Stimulated activated CD4-positive, alpha-beta T cell treated with anti-CD3 and anti-CD28 coated beads, Interleukin-1b, Interleukin-23, amount 100 ng/mL, for 48 hours (primary cell): ENCODE results near the gene SLAIN1.

Experiments
- DNase-seq: peaks from one replicate; pipeline ENCODE4 v3.0.0-alpha.2; 2020

SLAIN1 gene

DNA sequence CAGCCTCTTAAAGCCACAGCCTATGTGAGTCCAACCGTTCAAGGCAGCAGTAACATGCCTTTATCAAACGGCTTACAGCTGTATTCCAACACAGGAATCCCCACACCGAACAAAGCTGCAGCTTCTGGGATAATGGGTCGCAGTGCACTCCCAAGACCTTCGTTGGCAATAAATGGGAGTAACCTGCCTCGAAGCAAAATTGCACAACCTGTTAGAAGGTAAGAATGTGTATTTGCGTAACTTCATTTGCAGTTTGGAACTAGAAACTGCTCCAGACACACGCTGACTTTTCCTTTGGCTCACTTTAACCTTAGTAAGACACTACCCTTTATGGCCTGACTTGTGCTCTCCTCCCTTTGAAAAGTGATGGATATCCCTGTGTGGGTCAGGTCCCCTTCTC lies 63.4 kb downstream of the SLAIN1 start:
- DNase-seq = no peak

- no peak for DNase-seq
Observed at GRCh38 chr13:77767413-77767812, 69.9 kb downstream of the SLAIN1 start.

GRCh38 chr13:77774181-77774580 lies 76.7 kb downstream of the SLAIN1 start:
- no peak for DNase-seq

DNA sequence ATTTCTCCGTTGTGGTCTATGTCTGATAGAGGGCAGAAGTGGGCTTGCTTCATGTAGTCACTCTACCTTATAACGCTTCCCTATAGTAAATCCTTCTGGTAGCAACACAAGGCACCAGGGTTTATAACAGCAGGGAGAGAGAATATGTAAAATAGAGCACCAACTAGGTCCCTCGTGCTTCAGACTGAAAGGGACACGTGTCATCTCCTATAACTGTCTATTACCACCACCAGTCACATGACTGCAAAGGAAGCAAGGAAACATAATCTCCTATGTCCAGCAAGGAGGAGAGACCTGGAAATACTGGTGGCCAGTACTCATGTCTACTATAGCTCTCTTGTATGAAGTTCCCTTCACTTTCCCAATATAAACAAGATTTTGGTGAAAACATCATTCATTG lies 79.2 kb downstream of the SLAIN1 start:
- DNase-seq = no peak

DNA sequence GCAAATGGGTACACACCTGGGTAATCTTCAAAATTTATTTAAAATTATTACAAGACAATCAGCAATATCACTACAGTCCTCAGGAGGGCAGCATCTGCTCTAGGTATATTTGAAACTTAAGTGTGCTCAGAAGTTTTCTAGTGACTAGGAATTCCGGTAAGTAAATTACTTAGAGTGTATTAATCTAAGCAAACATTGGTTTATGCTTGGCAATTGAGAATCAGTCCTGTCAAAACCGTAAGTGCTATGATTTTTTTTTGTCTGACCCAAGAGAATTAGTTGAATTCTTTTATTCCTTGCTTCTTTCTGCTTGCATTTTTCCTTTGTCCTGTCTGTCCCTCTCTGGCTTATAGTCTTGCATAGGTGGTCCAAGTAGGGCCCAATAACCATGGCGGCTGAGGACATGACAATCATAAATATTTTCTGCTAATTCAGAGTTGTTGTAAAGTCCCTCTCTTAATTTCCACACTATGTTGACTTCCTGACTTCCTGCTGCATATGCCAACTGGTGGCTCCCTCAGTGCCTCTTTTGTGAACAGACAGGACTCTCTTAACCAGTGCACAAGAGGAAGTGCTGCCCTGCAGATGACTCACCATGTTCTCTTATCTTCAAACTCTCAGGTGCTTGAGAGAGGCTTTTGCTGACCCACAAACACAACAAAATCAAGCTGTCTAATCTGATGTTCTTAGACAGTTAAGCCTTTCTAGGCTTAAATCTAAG lies 82.2 kb downstream of the SLAIN1 start:
- no peak for DNase-seq

DNA sequence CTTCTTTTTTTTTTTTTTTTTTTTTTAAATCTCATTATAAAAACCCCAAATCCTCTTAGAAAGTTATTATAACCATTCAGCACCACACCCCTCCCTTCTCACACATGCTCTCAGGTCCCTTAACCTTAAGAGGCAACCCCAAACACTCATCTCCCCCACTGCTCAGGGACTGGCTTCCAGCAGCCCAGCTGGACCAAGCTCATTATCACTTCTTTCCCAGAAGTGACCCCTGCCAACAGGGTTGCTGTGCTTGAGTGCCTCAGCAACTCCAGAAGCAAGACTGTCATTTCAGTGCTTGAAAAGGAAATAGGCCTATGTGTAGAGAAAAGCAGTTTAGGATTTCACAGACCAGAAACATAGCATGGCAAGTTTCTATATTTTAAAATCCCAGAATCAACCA lies 84.3 kb downstream of the SLAIN1 start:
- no peak for DNase-seq

- DNase-seq = no peak
Observed at GRCh38 chr13:77784515-77784914, 87.0 kb downstream of the SLAIN1 start.

GRCh38 chr13:77786695-77787287 lies 89.3 kb downstream of the SLAIN1 start:
- no peak for DNase-seq

DNA sequence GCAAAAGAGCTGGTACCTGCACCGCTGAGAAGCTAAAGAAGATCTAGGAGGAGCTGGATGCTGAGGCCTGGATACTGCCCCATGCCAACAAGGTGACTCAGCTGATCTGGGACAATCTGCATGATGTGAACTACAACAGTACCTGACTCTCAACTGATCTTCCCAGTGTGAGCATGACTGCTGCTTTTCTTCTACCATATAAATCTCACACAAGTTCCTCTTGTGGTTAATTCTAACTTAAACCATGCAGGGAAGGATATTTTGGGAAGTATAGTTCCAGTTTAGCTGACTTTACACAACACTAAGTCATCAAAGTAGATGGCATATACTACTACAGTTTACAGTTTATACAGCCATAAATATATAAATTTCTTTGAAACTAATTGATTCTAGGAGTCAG lies 91.9 kb downstream of the SLAIN1 start:
- DNase-seq = no peak

DNA sequence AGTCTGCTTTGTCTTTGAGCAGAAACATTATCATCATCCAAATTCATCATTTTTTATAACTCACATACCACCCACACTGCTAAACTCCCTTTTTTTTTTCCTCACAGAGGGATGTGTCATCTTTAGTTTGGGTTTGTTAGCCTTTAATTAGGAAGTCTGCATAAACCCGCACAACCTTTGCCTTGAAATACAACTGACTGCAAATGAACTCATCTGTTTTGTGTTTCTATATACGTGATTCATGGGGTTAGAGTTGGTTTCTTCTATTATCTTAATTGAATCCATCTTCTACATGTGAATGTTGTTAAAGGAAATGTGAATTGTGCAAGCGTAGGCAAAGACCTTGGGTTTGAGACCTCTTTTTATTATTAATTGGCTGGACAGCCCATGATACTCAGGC lies 102.7 kb downstream of the SLAIN1 start:
- DNase-seq = no peak

DNA sequence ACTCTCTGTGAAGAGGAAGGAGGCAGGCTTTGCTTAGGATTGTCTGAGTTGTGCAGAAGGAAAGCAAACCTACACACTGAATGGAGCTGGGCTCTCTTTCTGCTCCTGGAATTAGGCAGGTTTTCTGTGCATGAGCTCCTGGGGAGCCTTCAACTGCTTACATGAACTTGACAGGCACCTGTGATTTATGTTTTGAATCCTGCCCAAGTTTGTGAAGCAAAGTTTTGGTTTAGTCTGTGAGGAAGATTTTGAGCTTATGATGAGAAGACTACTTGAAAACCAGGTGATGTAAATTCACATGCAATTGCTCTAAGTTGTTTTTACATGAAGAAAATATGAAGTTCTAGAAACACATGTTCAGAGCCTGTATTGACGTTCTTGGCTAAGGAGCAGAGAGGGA lies 109.0 kb downstream of the SLAIN1 start:
- no peak for DNase-seq

DNA sequence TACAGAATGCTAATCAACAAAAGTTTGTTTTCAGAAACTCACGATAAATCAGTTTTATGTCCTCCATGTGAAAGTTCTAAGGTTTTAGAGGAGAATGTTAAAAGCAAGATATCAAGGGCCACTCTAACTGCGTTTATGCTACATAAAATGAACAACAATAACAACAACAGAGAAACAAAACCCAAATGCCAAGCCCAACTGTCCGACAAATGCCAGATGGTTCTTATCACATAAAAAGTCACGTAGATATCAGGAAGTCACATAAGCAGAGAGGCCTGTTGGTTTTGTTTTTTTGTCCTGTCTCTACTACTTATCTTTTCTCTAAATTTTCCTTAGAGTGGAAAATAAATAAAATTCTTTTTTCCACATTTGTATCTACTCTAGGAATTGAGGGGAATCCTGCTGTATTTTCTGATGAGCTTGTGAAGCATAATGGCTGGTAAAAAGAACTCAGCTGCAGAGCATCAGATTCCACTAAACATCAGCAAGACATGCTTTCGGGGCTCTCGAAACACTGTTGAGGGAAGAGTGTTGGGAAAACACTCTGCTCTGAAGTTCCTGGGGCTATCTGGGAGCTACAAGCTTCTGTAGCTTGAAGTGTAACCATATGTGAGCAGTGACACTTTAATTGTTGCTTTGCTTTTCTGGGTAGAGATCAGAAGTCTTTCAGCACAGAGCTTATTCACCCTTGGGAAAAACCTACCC lies 110.1 kb downstream of the SLAIN1 start:
- DNase-seq = no peak

DNA sequence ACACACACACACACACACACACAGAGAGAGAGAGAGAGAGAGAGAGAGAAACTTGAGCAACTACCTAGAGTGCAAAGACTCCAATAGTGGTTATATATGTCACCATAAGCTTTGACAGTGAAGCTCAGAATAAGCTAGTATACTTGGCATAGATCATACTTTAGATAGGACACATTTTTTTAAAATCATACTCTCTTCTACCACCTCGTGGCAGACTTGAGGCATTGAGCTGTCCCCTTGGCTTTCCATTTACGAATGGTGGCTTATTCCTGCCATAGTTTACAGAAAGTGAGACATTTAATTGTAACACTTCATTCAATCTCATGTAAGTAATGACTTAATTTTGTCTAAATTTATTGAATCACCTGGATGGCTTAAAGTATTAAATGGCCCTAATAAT lies 112.9 kb downstream of the SLAIN1 start:
- no peak for DNase-seq

- DNase-seq = no peak
Observed at GRCh38 chr13:77810878-77811277, 113.4 kb downstream of the SLAIN1 start.

GRCh38 chr13:77811381-77811780 lies 113.9 kb downstream of the SLAIN1 start:
- DNase-seq = no peak

DNA sequence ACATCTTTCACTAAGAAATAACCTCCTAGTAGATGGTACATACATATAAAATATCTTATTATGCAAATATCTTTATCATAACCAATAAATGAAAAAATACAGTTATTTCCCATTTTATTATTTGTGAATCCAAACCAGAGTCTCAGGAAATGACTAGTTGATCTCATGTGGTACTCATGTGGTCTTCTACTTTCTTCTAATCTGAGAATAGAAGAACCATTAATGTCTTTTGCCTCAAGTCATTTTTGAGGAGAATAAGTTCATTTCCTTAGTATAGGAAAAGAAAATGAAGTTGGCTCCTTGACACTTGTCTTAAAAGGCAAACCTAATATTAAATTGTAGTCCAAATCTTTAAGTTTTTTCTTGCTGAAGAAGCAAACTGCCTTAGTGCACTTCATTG lies 114.5 kb downstream of the SLAIN1 start:
- no peak for DNase-seq
